K562 (cell line): ENCODE data around the gene CLPSL2. TPM values are rescaled to one million over a fixed set of nuclear protein-coding genes. Genes with fewer than 3 reads are reported as not detected.

ENCODE experiments used
- ARNT ChIP-seq, 2 experiments: fragments of 450-650 bp; IDR thresholded peaks; 2 replicates each; pipeline ENCODE4 v1.6.1; 2016; ENCODE audit warnings: mild to moderate bottlenecking in 1 of 2
- EHMT2 ChIP-seq: fragments of 450-650 bp; IDR thresholded peaks from 2 replicates; pipeline ENCODE4 v1.6.1; 2018; ENCODE audit warnings: antibody characterized with exemption
- L3MBTL2 ChIP-seq: fragments of 450-650 bp; IDR thresholded peaks from 2 replicates; pipeline ENCODE4 v1.6.1; 2016; ENCODE audit warnings: mild to moderate bottlenecking, moderate library complexity
- PCBP1 ChIP-seq: fragments of 200-400 bp; formaldehyde crosslinking; IDR thresholded peaks from 2 replicates; pipeline ENCODE4 v1.6.1; 2018; ENCODE audit warnings: mild to moderate bottlenecking, low read depth, low read length; ENCODE audit not compliant: poor library complexity, severe bottlenecking
- ZNF217 ChIP-seq: sonication (generic); formaldehyde crosslinking; IDR thresholded peaks from 2 replicates; pipeline ENCODE4 v1.8.0; 2022; ENCODE audit warnings: mild to moderate bottlenecking, missing genetic modification reagents
- ZNF41 ChIP-seq: fragments of 250-450 bp; sonication (Bioruptor Pico); conservative IDR thresholded peaks from 2 replicates; pipeline ENCODE4 v1.4.0; 2020; ENCODE audit warnings: mild to moderate bottlenecking
- polyA plus RNA-seq, 8 experiments: library from polyadenylated mRNA; depleted of rRNA in 4 of 8; stranded (reverse) in 5 of 8; unstranded in 3 of 8; fragments of >200 nt; fragmentation: Nextera tagmentation in 2 of 8; fragmentation: Illumina TruSeq in 1 of 8; extraction: Ambion mirVana in 2 of 8; extraction: Trizol in 1 of 8; gene quantifications; 2 replicates each; pipeline versions ENCODE4 v1.2.1 to v1.2.3, GENCODE V29; 2011 to 2014; ENCODE audit warnings: inconsistent platforms in 1 of 8, missing spikeins in 1 of 8
- total RNA-seq, 7 experiments: library from RNA; depleted of rRNA in 6 of 7; stranded (reverse); fragments of >200 nt in 6 of 7; fragmentation: Illumina TruSeq in 2 of 7; extraction: Trizol in 2 of 7; gene quantifications; 2 replicates each; pipeline versions ENCODE4 v1.2.1 to v1.2.3, GENCODE V29; 2011 to 2021; ENCODE audit warnings: low replicate concordance in 1 of 7
- TF ChIP-seq, protein P1 (sequence below): sonication (generic); formaldehyde crosslinking; IDR thresholded peaks from 2 replicates; pipeline ENCODE4 v1.5.0; 2020; ENCODE audit warnings: missing genetic modification reagents
- TF ChIP-seq, protein P2 (sequence below), 2 experiments: IDR thresholded peaks; 2 replicates each; pipeline ENCODE4 v1.6.1; 2011; ENCODE audit warnings: borderline replicate concordance in 1 of 2, control low read depth in 1 of 2, low read depth in 1 of 2, low read length in 1 of 2, mild to moderate bottlenecking in 1 of 2, mixed read lengths in 1 of 2, moderate library complexity in 1 of 2; ENCODE audit not compliant: insufficient read depth in 1 of 2, insufficient read length in 1 of 2, poor library complexity in 1 of 2, severe bottlenecking in 1 of 2; ENCODE audit errors: extremely low read depth in 1 of 2

CLPSL2 gene
- total and polyA plus RNA-seq, 9 of the 15 experiments (the other 6 are each of a cell fraction or from before 2014, with no cell fraction given): not detected

DNA sequence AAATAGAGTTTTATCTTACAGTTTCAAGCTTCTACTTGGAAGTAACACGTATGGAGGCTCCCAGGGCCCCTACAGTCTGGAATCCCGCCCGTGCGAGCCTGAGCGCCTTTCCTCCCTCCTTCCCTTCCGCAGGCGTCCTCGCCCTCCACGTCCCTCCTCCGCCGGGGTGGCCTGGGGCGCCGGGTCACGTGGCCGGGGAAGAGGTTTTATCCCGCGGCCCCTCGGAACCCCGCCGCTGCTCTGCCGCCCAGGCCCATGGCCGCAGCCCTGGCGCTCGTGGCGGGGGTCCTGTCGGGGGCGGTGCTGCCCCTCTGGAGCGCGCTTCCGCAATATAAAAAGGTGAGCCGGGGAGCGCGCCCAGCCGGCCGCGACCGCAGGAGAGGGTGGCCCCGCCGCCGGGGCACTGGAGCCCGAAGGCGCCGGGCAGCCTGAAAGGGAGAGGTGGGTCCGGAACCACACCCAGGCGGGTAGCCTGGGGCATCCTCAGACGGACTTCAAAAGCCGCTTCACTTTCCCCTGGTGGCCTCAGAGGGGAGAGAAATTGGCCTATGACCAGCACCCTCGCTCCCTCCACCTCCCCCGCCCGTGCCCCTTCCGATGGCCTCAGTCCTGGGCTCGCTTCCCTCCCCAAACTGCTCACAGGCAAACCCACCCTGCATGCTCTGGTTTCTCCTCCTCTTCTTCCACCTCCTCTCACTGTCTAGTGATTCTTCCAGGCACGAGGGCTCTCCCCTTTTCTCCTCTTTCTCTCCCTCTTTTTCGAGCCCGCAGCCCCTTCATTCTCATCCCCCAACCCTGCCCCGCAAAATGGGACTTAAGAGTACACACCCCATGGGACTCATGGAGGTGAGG, at the start of gene CLPSL2 (continued):
- TF ChIP-seq, protein P1, sequence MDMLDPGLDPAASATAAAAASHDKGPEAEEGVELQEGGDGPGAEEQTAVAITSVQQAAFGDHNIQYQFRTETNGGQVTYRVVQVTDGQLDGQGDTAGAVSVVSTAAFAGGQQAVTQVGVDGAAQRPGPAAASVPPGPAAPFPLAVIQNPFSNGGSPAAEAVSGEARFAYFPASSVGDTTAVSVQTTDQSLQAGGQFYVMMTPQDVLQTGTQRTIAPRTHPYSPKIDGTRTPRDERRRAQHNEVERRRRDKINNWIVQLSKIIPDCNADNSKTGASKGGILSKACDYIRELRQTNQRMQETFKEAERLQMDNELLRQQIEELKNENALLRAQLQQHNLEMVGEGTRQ (CRISPR knock-in tag): peak; percentile 82
- TF ChIP-seq ZNF217 (CRISPR knock-in tag) (no peak), ARNT (IDR thresholded peaks at IDR 0.05) (no peak), ZNF41 (no peak), EHMT2 (no peak), L3MBTL2 (peak; percentile 38; the same call in 1 of the 2 replicates), PCBP1 (peak; percentile 36)
- TF ChIP-seq, protein P2, sequence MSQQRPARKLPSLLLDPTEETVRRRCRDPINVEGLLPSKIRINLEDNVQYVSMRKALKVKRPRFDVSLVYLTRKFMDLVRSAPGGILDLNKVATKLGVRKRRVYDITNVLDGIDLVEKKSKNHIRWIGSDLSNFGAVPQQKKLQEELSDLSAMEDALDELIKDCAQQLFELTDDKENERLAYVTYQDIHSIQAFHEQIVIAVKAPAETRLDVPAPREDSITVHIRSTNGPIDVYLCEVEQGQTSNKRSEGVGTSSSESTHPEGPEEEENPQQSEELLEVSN (IDR thresholded peaks at IDR 0.05; ENCODE audit: borderline replicate concordance in 1 of 2, extremely low read depth in 1 of 2, insufficient read depth in 1 of 2, insufficient read length in 1 of 2, low read depth in 1 of 2, low read length in 1 of 2, poor library complexity in 1 of 2, severe bottlenecking in 1 of 2): peak in 1 of 2 experiments; percentile 39
- TF ChIP-seq, all 486 proteins: peak for 9
